Motor neuron (in vitro differentiated cells): ENCODE measurements around the gene AQP7. TPM values are rescaled to one million over a fixed set of nuclear protein-coding genes. Genes with fewer than 3 reads are reported as not detected.
"Not testable (repeated sequence)": the region's sequence is repeated elsewhere in the genome, so short reads cannot be mapped to it uniquely, and the experiment has no call there.

Source experiments
- ATAC-seq, 8 experiments: fragments of 200-7000 bp; cut with Tn5 transposase; replicated peaks in 6 of 8; 2 replicates each; pipeline ENCODE4 v1.8.0; 2021; ENCODE audit warnings: mild to moderate bottlenecking in 8 of 8, moderate library complexity in 8 of 8
- H3K27ac ChIP-seq, 2 donors: fragments of 250-450 bp; sonication (Bioruptor Pico); 2 replicates each; pipeline ENCODE4 v1.9.0; 2021; ENCODE audit warnings: antibody characterized with exemption in 2 of 2, mild to moderate bottlenecking in 2 of 2, moderate library complexity in 1 of 2
- H3K4me1 ChIP-seq, 2 donors: fragments of 250-450 bp; sonication (Bioruptor Pico); replicated peaks in 1 of 2; 2 replicates each; pipeline ENCODE4 v1.6.1; 2021; ENCODE audit warnings: antibody characterized with exemption in 2 of 2, mild to moderate bottlenecking in 2 of 2, moderate library complexity in 1 of 2
- H3K4me3 ChIP-seq, 5 donors: fragments of 250-450 bp; sonication (Bioruptor Pico); 2 replicates each; pipeline ENCODE4 v1.9.0; 2021; ENCODE audit warnings: antibody characterized with exemption in 5 of 5, mild to moderate bottlenecking in 5 of 5, moderate library complexity in 4 of 5
- WGBS, 10 experiments: fragments of 450-650 bp; shearing (Covaris generic); methylation state at CpG; one replicate each; pipeline ENCODE4 v1.0.0; 2022; 5-methylcytosine and 5-hydroxymethylcytosine counted together
- in situ Hi-C, 9 experiments: fragments of 400-800 bp; cut with MboI; loops; one replicate each; pipeline ENCODE4 v1.15.0; 2021; ENCODE audit warnings: low sequenced_read_pairs in 9 of 9, low pct_unique_long_range_greater_than_20kb in 2 of 9; ENCODE audit not compliant: unreplicated experiment in 9 of 9
- total RNA-seq, 8 experiments: library from RNA; unstranded; fragments of 300-600 nt; gene quantifications; 2 replicates each; pipeline versions ENCODE4 v1.2.3 to v1.2.4, GENCODE V29; 2022

AQP7 gene
- total RNA-seq, 8 experiments from 2014 or later: 0.22 to 2.8 (median 0.67) TPM; not detected in 1

DNA sequence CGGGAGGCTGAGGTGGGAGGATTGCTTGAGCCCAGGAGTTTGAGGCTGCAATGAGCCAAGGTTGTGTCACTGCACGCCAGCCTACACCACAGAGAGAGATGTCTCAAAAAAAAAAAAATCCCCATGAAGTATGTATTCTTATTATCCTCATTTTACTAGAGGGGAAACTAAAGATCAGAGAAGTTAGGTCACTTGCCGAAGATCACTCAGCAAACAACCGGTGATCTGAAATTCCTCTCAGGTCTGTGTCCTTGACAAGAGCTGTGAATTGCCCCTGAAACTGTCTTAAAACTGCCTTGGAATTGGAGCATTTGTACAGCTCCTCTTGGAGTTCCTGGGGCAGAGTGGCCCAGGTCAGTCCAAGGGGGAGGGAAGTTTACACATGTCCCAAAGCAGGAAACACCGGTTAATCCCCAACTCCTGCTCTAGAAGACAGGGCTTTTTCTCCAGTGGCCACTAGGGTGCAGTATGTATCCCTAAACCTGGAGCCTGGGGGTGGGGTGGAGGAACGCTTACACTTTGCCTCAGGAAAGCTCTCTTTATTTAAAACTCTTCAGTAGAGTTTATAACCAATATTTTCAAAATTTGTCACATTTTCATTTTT, 27.6 kb downstream of the AQP7 start:
- peak; percentile 71 to 85 (median 80) for ATAC-seq
- Histone ChIP-seq H3K27ac (peak overlapping the region in 1 of 2 donors; percentile 53), H3K4me1 (peaks cover 0 to 6% of the 10 kb centered on the region in 2 donors), H3K4me3 (peak overlapping the region in 2 of 5 donors; percentile 12 to 15)
- in situ Hi-C loops: no loop called here
- 0 to 100% (median 59%) methylated on average over 1 to 5 of the region's 6 CpGs for WGBS, 10 experiments

DNA sequence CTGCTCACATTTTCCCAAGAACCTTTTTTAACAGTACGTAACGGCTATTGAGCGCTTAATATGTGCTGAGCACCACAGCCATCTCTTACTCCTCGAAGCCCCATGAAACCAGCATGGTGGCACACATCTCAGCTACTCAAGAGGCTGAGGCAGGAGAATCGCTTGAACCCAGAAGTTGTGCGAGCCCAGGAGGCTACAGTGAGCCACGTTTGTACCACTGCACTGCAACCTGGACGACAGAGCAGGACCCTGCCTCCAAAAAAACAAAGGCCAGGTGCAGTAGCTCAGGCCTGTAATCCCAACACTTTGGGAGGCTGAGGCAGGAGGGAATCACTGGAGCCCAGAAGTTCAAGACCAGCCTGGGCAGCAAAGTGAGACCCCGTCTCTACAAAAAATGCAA, 28.2 kb downstream of the AQP7 start:
- WGBS, 10 experiments: 64 to 96% (median 90%) methylated on average over 2 to 5 of the region's 9 CpGs; no CpG with 5 or more reads in 3 of the 10 experiments
- Histone ChIP-seq H3K4me1 (peaks cover 0 to 6% of the 10 kb centered on the region in 2 donors), H3K4me3 (no peak overlapping the region), H3K27ac (no peak overlapping the region)
- ATAC-seq: no peak
- in situ Hi-C loops: no loop called here

DNA sequence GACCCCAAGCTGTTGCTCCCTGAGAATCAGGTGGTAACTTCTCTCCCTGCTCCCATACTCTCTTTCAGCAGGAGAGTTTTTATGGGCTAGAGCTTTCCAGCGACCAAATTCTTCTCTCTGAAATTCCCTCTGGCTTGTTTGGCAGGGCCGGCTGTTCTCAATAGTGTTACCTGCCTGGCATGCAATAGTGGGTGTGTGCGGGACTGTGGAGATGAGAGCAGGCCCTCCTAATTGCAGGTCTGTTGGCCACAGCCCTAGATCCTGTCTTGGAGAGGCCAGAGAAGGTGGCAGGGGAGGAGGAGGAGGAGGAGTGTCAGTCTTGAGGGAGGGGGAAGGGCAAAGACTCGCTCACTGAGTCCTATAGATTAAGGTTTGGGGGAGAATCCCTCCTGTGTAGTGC, 29.5 kb downstream of the AQP7 start:
- in situ Hi-C loops: no loop called here
- 67 to 90% methylated on average over 1 to 2 of the region's 4 CpGs; no CpG with 5 or more reads in 8 of the 10 experiments for WGBS, 10 experiments
- Histone ChIP-seq H3K4me1 (peaks cover 0 to 6% of the 10 kb centered on the region in 2 donors), H3K4me3 (no peak overlapping the region), H3K27ac (no peak overlapping the region)
- no peak for ATAC-seq

DNA sequence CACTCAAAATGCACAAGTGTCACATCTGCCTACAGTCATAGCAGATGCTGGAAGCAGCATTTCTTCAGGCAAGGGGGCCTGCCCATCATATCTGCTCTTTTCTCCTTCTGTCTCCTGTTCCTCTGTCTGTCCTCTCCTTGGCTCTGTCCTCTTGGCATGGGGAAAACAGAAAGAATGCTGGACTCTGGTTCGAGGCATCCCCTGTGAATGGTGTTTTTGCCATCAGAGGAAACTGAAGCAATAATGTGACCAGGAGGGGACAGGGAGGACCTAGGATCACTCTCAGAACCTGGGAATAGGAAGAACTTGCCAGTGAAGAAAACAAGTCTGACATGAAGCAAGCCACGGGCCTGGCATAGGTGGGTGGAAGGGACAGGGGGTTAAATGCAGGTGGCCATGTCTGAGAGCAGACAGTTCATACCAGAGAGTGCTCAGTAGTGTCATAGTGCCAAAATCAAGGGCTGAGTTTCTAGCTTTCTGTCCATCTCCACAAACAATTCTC, 35.3 kb downstream of the AQP7 start:
- H3K4me3 ChIP-seq: no peak overlapping the region
- no peak overlapping the region for H3K27ac ChIP-seq
- WGBS, 10 experiments: 60 to 100% (median 92%) methylated on average over 1 to 2 of the region's 2 CpGs; no CpG with 5 or more reads in 7 of the 10 experiments
- no peak for ATAC-seq
- in situ Hi-C loops: no loop called here
- no peaks in the 10 kb centered on the region for H3K4me1 ChIP-seq

DNA sequence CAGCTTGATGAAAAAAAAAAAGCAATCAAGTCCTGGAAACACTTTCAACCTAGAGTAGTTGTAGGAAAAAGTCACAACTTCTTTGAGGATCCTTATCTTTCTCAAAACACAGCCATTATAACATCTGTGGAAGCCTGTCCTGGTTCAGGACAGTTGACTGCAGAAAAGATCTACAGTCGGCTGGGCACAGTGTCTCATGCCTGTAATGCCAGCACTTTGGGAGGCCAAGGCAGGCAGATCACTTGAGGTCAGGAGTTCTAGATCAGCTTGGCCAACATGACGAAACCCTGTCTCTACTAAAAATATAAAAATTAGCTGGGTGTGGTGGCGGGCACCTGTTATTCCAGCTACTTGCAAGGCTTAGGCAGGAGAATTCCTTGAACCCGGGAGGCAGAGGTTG, 37.6 kb downstream of the AQP7 start:
- 83 to 100% (median 100%) methylated on average over 1 to 4 of the region's 4 CpGs; no CpG with 5 or more reads in 4 of the 10 experiments for WGBS, 10 experiments
- H3K27ac ChIP-seq, ATAC-seq, H3K4me1 ChIP-seq, in situ Hi-C loops, H3K4me3 ChIP-seq: not testable (repeated sequence)

DNA sequence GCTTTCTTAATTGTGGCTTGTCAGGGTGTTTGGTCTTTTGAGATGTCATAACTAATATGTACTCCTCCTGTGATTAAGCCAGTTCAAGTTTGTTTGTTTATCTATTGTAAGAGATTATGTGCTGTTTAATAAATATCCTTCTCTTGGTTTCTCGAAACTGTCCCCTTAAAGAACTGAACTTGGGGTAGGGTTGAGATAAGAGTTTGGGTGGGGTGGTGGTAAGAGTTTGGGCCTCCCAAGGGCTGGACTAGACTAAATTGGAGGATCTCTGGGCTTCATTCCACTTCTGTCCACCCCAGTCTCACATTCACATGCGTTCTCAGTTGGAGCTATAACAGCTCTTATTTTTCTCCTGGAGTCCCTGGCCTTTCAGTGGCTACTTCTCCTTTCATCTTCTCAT, 38.2 kb downstream of the AQP7 start:
- in situ Hi-C loops: no loop called here
- no peak overlapping the region for H3K27ac ChIP-seq
- H3K4me1 ChIP-seq: no peaks in the 10 kb centered on the region
- no peak overlapping the region for H3K4me3 ChIP-seq
- ATAC-seq: no peak
- 83 to 100% (median 100%) methylated on average over 1 to 2 of the region's 2 CpGs; no CpG with 5 or more reads in 1 of the 10 experiments for WGBS, 10 experiments

DNA sequence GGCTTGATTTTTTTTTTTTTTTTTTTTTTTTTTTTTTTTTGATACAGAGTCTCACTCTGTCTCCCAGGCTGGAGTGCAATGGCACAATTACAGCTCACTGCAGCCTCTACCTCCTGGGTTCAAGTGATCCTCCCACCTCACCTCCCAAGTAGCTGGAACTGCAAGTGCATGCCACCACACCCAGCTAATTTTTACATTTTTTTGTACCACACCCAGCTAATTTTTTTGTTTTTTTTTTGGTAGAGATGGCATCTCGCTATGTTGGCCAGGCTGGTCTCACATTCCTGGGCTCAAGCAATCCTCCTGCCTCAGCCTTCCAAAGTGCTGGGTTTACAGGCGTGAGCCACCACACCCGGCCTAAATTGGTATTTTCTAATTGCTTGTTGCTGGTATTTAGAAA, 43.7 kb downstream of the AQP7 start:
- H3K27ac ChIP-seq, H3K4me3 ChIP-seq, H3K4me1 ChIP-seq, in situ Hi-C loops, ATAC-seq: not testable (repeated sequence)
- WGBS, 10 experiments: 80 to 100% (median 100%) methylated on average over 1 to 3 of the region's 3 CpGs; no CpG with 5 or more reads in 1 of the 10 experiments

DNA sequence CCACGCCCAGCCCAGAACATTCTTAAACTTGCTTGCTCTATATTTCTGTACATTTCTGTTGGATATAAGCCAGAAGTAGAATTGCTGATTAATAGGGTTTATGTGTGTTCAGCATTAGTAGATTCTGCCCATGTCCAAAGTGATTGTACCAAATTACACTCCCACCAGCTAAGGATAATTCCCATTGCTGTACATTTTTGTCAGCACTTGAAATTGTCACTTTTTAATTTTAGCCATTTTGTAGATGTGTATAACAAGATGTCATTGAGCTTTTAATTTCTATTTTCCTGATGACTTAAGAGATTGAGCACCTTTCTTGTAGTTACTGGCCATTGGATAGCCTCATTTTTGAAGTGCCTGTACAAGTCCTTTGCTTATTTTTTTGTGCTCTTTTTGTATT, 46.4 kb downstream of the AQP7 start:
- in situ Hi-C loops: no loop called here
- 100% methylated on average over 1 of the region's 1 CpG; no CpG with 5 or more reads in 7 of the 10 experiments for WGBS, 10 experiments
- Histone ChIP-seq H3K27ac (no peak overlapping the region), H3K4me1 (no peaks in the 10 kb centered on the region), H3K4me3 (no peak overlapping the region)
- no peak for ATAC-seq

DNA sequence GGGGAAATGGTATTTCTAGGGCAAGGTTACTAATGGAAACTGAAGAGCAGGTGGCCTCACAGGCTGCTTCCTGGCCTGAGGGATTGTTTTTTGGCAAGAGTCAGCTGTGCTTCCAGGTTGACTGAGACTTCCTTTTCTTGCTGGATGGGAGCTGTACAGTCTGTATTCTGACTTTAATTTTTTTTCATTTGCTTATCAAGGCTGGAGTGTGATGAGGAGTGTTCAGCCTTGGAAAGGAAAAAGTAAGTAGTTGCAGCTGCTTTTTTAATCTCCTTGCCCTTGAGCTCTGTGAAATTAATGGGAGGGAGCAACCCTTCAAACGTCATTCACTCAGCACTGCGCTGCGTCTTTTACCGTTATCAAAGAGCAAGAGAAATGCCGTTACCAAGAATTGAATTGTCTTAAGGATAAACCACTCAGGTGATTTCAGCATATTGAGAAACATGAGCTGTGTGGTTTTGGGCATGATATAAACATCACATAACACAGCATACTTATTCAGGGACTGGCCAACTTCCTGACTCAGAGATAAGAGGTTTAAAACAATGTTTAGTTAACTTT, 47.6 kb downstream of the AQP7 start:
- no peak overlapping the region for H3K4me3 ChIP-seq
- WGBS, 10 experiments: 67 to 100% (median 87%) methylated on average over 1 to 5 of the region's 5 CpGs; no CpG with 5 or more reads in 3 of the 10 experiments
- in situ Hi-C loops: no loop called here
- ATAC-seq: no peak
- H3K27ac ChIP-seq: no peak overlapping the region
- H3K4me1 ChIP-seq: no peaks in the 10 kb centered on the region

DNA sequence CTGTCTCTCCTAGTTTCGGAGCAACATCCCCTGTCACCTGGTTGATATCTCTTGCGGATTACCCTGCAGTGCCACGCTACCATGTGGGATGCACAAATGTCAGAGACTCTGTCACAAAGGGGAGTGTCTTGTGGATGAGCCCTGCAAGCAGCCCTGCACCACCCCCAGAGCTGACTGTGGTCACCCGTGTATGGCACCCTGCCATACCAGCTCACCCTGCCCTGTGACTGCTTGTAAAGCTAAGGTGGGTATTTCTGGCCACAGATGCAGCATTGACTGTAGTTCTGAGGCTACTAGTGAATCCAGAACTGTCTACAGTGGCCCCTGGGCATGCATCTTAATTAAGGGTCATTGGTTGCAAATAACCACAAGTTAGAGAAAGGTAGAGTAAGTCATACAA, 50.8 kb downstream of the AQP7 start:
- in situ Hi-C loops: no loop called here
- no peak for ATAC-seq

DNA sequence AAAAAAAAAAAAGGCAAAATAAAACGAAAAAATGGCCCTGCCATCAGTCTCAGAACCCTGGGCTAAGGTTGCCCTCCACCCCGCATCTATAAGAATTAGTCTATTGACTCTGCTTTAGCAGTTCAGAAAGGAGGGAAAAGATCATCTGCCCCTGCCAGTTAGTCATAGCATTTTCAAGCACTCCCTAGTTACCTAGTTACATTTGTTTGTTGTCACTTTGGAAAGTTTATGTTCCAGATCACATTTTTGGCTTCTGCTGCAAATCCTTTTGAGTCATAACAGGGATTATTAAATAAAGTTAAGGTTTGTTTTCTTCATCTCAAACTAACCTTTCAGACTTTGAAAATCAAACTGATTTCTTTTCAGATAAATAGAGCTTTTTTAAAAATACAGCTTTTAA, 52.1 kb downstream of the AQP7 start:
- in situ Hi-C loops: no loop called here
- ATAC-seq: peak in 3 of 8 experiments; percentile 27 to 57 (median 37)
- 44 to 100% (median 70%) methylated on average over 1 to 2 of the region's 2 CpGs; no CpG with 5 or more reads in 4 of the 10 experiments for WGBS, 10 experiments
- H3K4me3 ChIP-seq: no peak overlapping the region
- no peaks in the 10 kb centered on the region for H3K4me1 ChIP-seq
- no peak overlapping the region for H3K27ac ChIP-seq

More for the DNA sequence above, 50.8 kb downstream of the AQP7 start:
- Histone ChIP-seq H3K27ac (no peak overlapping the region), H3K4me3 (no peak overlapping the region), H3K4me1 (no peaks in the 10 kb centered on the region)
- WGBS, 10 experiments: 94 to 100% (median 100%) methylated on average over 1 to 3 of the region's 4 CpGs; no CpG with 5 or more reads in 5 of the 10 experiments

DNA sequence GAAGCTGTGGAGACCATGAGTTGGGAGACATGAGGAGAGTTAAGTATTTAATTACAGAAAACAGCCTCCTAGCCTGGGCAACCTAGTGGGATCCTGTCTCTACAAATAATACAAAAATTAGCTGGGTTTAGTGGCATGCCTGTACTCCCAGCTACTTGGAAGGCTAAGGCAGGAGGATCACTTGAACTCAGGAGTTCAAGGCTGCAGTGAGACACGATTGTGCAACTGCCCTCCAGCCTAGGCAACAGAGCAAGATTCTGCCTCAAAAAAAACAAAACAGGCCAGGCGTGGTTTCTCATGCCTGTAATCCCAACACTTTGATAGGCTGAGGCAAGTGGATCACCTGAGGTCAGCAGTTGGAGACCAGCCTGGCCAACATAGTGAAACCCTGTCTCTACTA, 52.6 kb downstream of the AQP7 start:
- ATAC-seq: no peak
- in situ Hi-C loops: no loop called here
- 0 to 100% (median 90%) methylated on average over 1 to 2 of the region's 2 CpGs; no CpG with 5 or more reads in 4 of the 10 experiments for WGBS, 10 experiments

DNA sequence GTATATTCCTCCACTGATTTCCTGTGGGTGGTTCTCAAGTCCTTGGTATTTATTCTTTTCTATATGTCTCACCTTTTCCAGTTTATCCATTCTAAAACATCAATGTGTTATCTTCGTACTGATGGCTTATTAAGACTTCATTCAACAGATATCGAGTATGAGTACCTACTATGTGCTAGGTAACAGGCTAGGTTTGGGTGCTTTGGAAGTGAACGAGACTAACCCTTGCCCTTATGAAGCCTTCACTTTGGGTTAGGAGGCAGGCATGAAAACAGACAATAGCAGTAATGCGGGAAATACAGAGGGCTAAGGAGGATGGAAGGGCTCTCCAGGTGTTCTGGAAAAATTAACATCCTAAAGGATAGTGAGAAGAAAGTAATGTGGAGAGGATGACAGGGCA, 53.4 kb downstream of the AQP7 start:
- WGBS, 10 experiments: 91 to 100% (median 94%) methylated on average over 1 to 4 of the region's 4 CpGs; no CpG with 5 or more reads in 2 of the 10 experiments
- Histone ChIP-seq H3K27ac (no peak overlapping the region), H3K4me3 (no peak overlapping the region), H3K4me1 (no peaks in the 10 kb centered on the region)
- in situ Hi-C loops: no loop called here
- ATAC-seq: no peak

More for the DNA sequence above, 52.6 kb downstream of the AQP7 start:
- no peak overlapping the region for H3K4me3 ChIP-seq
- H3K27ac ChIP-seq: no peak overlapping the region
- no peaks in the 10 kb centered on the region for H3K4me1 ChIP-seq
